Activated T-helper 1 cell treated with Interleukin-2 at 50 U/mL for 16 hours (primary cell): Measurements from ENCODE around the gene YPEL2.

Source experiments
- DNase-seq: peaks from one replicate; pipeline ENCODE4 v3.0.0-alpha.2; 2020; ENCODE audit warnings: low read depth

Gene YPEL2

DNA sequence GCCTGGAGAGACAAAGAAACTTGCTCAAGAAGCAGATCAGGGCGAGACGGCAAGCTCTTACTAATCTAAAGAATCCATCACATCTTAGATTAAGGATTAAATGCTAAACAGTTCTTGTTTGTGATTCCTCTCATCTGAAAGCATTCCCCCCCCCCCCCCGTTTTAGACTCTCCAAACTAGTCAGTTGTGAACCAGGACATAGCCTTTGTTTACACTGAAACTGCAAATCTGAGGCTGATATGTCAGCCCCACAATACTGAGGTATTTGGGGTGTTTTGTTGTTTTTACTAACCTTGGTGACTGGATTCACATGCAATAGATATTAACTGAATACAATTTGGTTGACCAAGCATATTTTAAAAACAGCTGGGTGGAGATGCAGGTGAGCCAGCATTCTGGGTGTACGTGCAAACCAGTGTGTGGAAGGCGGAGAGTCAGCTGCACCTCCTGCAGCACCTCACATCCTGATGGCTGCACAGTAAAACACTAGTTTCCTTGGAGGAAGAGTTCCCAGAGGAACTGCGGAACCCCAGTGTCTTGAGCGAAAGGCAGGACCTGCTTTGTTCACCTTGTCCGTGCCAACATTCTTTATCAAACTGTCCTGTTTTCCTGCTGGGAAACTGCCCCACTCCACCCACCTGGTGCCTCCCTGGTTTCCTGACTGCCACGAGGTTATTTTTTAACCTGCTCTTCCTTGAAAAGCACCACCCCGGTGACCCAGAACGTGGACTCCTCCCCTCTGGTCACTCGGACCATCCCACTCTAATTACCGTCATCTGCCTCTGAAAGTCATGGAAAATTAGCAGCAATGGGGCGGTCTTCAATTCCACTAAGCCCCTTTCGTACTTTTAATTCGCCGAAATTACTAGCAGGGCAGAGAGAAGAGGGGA is 1.2 kb upstream of the YPEL2 start:
- no peak for DNase-seq

DNA sequence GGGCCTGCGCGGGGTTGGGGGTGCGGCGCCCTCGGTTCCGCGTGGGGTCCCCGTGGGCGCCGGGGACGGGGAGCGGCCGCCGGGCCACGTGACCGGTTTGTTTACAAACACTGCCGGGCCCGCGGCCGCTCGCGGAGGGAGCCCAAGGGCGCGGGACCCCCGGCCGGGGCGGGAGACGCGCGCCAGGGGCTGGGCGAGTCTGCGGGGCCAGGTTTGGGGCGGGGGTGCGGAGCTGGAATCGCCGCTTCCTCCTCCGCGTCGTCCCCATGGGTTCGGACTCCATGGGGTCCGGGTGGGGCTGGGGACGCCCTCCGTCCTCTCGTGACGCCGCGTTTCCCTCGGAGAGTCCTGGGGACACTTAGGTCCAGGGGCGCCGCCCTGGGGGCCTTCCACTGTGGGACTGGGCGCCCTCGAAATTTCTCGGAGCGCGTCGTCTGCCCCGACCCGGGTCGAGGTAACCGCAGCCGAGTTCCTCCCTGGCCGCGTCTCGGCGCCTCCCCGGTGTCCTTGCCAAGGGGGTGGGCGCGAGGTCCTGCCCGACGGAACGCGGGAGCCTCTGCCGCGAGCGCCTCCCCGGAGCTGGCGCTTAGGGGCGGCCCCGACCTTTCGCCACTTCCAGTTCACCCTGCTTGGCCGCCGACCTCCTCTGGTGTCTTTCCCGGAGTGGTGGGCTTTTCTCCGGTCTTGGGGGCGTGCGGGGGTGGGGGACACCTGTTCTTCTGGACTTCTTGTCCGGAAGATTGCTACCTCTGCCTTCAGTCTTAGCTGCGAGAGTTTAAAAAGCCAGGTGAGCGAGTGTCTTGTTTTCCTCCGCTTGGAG is 684 bp downstream of the YPEL2 start:
- DNase-seq, result no peak

DNA sequence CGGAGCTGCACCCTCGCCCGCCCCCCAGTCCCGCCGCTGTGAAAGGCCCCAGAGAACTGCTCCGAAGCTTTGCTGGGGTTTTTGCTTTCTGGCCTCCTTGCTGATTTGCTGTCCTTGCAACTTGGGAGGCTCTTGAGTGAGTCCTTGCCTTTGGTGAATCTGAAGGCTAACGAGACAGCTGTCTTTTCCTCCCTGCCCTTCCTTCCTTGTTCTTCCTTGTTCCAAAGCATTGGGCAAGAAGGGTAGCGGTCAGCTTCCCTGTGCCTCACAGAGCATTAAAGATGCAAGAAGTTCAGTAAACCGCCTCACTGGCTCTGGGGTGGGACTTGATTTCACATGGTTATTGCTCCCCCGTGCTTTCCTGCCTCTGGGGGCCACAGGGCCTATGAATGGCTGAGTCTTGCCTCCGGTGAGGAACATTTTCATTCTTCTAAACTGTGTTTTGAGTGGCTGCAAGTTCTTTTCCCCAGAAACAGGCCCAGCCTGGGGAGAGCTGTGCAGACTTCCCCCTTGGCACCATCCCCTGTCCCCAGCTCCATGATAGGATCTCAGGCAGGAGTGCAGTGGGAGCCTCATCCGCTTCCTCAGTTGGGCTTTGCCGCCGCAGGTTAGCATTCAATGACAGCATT is 1.4 kb downstream of the YPEL2 start:
- no peak for DNase-seq

DNA sequence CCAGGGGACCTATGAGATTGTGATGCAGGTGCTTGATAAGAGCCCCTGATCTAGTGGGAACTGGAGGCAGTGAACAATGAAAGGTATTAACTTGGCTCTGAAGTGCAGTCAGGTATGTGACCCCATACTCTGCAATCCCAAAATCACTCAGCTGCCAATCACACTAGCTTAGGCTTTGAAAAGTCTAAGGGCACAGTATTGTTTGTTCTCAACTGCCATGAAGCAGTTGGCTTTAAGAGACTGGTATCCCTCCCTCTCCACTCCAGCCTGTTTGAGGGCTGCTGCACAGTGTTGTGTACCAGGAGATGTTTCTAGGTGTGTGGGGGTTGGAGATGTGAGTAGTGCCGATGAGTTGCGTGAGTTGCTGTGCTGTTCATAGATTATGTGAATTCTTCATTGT is 2.4 kb downstream of the YPEL2 start:
- DNase-seq, result no peak

DNA sequence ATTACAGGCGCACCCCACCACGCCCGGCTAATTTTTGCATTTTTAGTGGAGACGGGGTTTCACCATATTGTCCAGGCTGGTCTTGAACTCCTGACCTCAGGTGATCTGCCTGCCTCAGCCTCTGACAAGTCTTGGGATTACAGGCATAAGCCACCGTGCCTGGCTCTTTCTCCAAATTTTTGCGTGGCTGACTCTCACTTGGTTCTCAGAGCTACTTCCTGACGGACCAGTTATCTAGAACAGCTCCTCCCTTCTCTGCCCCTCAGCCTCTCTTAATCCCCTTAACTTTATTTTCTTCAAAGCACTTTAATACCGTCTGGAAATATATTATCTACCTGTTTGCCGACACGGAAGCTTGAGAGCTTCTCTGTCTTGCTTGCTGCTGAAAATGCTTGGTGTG is 4.2 kb downstream of the YPEL2 start:
- DNase-seq, result no peak

DNA sequence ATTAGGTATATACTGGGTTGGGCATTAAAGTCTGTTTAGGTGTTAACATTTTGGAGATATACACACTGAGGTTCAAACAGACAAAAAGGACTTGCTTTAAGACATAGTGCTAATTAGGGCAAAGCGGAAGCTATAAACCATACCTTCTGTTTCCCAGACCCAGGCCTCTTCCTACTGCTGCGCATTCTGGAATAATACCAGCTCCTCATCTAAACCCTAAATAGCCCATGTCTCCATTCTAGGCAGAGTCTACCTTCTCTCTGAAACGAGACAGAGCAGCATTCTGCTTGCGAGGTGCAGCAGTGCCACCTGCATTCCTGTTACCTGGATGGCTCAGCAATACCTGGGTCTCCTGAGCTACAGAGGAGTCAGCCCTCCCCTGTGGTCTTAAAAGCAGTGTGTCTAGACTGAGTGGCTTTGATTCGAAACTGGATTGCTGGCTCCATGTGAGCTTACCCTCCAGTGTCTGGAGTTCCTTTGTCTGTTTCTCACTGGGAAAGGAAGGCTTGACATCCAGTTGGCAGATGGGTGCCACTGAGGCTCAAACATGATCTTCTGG is 6.4 kb downstream of the YPEL2 start:
- DNase-seq, result no peak

DNA sequence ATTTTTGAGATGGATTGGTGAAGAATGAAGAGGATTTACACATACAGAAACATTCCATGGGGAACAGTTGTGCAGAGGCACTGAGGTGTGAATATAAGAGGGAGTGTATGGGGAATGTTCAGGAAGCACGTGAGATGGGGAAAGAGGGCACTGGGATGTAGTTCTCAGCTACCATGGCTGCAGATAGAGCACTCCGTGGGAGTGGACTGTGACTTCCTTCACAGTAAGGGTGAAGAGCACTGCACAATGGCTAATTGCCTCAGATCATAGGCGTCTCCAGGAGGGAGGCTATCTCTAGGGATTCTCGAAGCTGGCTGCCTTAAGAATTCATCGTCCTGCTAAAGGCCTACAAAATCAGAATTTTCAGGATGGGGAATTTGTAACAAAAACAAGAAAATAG is 7.0 kb downstream of the YPEL2 start:
- DNase-seq, result no peak

DNA sequence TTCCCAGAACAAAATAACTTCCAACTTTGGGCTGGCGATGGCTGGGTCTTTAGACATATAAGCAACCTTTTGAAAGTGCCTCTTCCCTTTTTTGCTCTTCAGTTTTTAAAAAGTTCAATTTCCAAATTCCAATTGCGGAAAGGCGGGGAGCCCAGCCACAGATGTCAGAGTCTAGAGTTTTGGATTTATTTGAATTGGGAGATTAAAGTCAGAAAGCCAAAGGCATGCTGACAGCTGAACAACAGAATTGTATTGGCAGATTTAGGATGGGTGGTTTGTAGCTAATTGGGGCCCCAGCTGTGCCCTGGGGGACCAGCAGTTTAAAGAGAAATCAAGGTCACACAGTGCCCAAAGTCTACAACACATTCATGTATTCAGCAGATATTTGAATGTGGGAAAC is 10.5 kb downstream of the YPEL2 start:
- DNase-seq, result no peak

DNA sequence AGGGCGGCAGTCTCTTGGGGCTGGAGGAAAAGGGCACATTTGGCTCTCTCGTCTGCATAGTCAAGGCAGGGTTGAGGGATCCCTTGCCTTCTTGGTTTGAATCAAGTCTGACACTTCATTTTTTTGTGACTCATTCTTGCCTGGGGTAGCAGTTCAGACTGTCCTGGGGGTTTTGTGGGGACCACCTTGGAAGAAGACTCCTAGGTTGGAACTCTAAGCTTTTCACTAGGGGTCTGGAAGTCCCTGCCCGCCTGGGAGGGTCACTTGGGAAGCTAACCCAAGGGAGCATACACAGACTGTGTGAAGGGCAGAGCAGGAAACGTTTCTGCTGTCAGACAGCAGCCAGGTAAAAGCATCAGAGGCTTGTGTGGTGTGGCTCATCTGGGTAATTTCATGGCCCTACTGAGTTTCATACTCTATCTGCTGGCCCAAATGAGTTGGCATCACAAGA is 11.3 kb downstream of the YPEL2 start:
- DNase-seq, result no peak

DNA sequence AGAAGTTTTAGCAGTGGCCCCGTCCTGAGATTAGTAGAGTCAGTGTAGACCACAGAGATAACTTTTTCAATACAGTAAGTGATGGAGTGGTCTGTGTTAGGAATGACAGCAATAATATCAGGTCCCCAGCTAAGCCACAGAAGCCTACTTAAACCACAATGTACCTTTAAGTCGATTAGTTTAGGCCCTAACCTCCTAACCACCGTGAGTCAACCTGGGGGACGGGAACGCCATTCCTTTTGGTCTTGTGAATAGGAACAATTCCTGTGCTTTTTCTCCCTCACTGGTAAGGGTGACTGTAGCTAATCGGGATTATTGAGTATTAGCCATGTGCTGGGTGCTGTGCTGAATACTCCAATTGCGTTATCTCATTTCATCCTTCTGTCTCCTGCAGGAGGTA is 14.0 kb downstream of the YPEL2 start:
- DNase-seq, result no peak

DNA sequence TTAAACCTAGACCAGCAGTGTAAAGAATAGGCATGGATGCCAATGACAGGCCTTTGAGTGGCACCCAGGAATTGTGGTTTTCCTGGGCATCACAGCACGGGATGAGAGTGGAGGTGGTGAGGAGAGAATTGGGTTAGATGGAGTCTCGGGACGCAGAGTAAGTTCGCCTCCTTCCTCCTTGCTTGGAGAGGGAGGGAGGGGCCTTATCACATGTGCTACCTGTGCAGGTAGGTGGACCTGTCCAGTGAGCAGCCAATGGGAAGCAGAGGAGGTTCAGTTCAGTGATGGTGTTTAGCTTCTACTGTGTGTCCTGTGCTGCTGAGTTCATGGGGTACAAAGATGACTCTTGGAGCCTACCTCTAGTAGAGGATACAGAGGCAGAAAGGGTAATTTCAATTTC is 14.9 kb downstream of the YPEL2 start:
- DNase-seq, result no peak

DNA sequence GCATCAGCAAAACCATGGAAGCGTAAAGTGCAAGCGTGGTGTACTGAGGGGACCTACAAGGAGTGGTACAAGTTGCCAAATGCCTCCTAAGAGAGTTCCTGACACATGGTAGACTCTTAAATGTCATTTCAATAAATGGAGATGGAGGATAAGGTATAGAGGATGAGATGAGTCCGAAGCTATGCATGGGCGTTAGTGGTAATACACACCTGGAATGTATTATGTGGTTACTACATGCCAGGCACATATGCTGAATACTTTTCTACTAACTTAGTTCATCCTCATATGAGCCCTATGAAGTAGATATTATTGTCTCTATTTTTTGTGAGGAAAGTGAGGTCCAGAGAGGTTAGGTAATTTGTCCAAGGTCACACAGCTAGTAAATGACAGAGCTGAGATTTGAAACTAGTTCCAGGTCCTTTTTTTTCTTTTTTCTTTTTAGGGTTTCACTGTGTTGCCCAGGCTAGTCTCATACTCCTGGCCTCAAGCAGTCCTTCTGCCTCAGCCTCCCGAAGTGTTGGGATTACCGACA is 15.5 kb downstream of the YPEL2 start:
- DNase-seq, result no peak

DNA sequence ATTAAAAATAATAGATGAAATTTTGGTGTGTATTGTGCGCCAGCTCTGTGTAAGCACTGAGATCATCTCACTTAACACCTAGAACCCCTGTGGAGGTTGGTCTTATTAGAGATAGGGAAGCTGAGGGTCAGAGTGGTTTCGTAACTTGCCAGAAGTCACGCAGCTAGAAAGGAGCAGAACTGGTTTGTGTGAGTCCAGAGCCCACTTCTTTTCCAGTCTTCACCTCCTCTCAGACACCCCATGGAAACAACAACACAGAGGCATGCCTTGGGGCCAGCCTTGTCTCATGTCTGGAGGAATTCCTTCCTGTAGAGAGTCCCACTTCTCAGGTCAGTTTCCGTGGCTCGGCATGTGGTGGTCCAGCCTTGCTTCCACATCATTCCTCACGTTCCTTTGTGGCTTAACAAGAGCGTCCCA is 16.5 kb downstream of the YPEL2 start:
- no peak for DNase-seq

DNA sequence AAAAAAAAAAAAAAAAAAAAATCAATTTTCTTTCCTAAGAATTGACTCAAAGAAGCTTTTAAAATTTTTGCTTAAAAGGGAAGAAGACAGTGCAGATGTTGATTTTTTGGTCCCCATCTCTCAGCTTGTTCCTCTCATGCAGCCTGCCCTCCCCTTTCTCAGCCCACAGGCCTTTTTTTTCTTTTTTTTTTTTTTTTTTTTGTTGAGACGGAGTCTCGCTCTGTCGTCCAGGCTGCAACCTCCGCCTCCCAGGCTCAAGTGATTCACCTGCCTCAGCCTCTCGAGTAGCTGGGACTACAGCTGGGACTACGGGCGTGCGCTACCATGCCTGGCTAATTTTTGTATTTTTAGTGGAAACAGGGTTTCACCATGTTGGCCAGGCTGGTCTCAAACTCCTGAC is 17.7 kb downstream of the YPEL2 start:
- no peak for DNase-seq

DNA sequence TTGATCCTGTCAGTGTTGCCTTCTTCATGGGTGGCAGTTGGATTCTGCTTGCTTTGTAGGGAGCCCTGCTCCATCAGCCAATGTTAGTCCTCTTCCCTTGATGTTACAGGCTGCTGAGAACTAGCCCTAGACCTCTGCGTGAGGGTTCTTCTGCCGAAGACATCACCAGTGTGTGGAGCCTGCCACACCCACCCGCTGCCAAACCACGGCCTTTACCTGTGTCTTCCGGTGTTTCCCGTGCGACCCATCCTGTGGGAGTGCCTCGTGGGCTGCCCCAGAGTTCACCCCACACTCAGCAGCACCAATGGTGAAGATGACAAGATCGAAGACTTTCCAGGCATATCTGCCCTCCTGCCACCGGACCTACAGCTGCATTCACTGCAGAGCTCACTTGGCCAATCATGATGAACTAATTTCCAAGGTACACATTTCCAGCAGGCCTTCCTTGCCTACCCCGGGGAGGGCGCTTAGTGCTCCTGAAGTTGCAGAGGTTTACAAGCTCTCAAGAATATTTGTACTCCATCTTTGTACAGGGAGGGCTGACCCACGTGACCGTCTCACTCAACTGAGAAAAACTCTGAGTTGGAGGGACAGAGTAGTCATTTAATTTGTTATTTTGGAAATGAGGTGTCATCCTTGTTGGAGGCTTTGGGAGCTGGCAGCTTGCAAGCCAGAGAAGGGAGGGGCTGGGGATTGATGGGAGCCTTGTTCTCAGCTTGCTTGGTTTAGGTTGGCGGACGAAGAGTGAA is 21.8 kb downstream of the YPEL2 start:
- peak; percentile 7 for DNase-seq

DNA sequence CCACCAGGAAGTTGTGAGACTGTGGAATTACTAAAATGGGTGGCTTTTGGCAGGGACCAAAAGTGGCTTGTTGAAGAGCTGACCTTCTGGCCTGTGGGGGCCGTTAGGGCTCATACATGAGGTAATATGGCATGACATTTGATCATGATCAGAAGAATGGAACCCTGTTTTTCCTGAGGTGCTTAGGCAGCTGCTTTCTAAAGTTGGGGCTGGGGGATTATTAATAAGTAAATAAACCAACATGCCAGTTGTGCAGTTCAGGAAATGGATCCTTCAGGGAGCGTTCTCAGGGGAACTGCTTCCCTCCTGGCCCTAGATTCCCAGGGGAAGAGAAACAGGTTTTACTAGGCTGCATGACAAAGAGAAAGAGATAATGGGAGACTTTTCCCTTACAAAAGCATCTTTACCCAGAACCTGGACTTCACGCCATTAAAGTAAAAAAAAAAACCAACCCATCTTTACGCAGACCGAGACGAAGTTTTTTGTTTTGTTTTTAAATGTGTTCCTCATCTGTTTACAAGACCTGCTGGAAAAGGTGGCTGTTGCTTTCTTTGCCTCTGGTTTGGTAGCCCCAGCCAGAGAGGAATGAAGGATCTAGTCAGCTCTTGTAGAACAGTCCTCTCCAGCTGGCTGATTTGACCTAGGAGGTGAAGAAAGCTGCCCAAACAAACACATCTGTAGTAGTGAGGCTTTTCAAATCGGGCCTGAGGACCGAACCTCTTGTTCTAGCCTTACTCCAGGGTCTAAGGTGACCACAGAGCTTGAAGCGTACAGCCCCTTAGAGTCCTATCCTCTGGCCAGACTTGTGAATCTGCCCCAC is 22.7 kb downstream of the YPEL2 start:
- no peak for DNase-seq

DNA sequence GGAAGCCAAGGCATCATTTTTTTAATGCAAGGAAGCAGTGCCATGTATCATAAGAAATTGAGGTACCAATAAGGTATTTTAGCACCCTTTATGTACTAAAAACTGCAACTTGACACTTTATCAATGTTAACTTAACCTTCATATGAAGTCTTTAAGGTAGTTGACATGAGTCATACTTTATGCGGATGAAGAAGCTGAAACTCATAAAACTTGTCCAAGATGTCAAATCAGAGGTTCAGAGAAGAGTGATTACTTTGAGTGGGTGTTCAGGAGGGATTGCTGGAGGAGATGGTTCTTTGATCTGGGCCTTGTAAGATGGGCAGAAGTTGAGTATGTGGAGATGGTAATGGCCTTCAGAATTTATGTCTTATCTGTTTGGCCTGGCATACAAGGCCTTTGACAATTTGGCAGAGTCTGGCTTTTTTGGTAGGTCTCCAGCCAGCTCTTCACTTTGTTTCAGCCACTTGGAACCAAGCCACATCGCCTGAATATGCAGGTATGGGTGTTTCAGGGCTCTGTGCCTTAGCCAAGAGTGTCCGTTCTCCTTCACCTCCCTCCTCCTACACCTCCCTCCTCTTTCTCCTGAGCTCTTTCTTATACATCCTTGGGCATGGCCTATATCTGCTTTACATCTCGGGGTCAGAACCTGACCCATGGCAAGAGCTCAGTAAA is 23.7 kb downstream of the YPEL2 start:
- DNase-seq, result no peak

DNA sequence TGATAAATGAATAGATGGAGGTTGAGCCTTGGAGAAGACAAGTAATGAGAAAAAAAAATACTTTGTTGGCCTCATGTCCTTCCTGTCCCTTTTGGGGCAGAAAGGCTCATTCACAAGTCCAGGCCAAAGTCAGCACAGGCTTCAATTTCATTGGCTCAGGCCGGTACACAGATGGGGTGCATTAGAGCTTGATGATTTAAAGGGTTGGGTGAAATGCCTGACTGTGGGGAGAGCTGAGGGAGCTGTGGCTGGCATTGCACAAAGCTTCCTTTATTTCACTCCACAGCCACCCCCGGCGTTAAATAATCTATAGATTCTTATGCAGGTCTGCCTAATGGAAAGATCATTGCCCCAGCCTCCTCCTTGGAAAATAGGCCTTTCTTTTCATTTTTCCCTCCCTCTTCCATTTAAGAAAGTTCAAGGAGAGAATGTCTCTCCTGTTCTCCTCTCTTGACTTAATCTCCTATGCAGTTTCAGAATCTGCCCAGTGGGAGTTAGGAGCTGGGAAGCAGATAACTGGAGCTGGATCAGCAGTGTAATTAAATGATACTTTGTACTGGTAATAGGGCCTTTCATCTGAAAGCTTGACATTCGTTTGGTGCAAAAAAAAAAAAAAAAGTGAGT is 24.4 kb downstream of the YPEL2 start:
- DNase-seq, result no peak

DNA sequence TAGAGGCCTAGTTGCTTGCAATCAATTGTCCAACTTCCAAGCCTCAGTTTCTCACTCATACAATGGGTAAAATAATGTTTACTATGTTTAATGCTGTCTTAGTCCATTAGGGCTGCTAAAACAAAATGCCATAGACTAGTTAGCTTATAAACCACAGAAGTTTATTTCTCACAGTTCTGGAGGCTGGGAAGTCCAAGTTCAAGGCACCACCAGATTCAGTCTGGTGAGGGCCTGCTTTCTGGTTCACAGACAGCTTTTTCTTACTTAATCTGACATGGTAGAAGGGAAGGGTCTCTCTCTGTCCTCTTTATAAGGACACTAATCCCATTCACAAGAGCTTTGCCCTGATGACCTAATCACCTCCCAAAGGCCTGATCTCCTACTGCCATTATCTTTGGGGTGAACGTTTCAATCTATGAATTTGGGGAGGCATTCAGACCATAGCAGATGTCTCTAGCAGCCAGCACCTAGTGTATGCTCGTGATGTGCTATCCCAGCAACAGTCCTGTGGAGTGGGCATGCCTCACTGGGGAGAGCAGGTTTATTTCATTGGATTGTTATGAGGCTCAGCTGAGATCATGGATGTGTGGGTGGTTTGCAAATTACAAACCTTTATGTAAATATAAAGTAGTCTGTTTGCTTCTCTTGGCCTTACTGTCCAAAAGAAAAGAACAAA is 25.2 kb downstream of the YPEL2 start:
- no peak for DNase-seq
